SU-DHL-6 (cell line): ENCODE results near the gene TBATA.

Source experiments
- H2AFZ ChIP-seq: fragments of 200-600 bp; sonication (generic); 2 replicates; pipeline ENCODE4 v1.6.1; 2014; ENCODE audit warnings: low read depth, mild to moderate bottlenecking, moderate library complexity, mixed read lengths, antibody characterized with exemption, low read length; ENCODE audit not compliant: severe bottlenecking
- H3F3A ChIP-seq: fragments of 200-600 bp; shearing (Covaris generic); 2 replicates; pipeline ENCODE4 v1.6.0; 2016; ENCODE audit warnings: antibody characterized with exemption, mild to moderate bottlenecking; ENCODE audit not compliant: insufficient read depth
- H3K27ac ChIP-seq: fragments of 200-600 bp; sonication (generic); 2 replicates; pipeline ENCODE4 v1.5.1; 2016; ENCODE audit warnings: low read depth, mild to moderate bottlenecking, low read length, moderate library complexity, mixed read lengths
- H3K27me3 ChIP-seq: fragments of 200-600 bp; sonication (generic), shearing (Covaris generic); 2 replicates; pipeline ENCODE4 v1.6.0; 2014; ENCODE audit warnings: mild to moderate bottlenecking, low read length
- H3K36me3 ChIP-seq: fragments of 200-600 bp; sonication (generic); 2 replicates; pipeline ENCODE4 v1.6.1; 2014; ENCODE audit warnings: mild to moderate bottlenecking, low read length, mixed read lengths
- H3K4me2 ChIP-seq: fragments of 300-600, 200-600 bp; shearing (Covaris generic), sonication (generic); 2 replicates; pipeline ENCODE4 v1.6.0; 2014; ENCODE audit warnings: low read length, low read depth, mild to moderate bottlenecking; ENCODE audit not compliant: poor library complexity, severe bottlenecking
- H3K4me3 ChIP-seq: fragments of 200-600 bp; sonication (generic); 2 replicates; pipeline ENCODE4 v1.5.1; 2014; ENCODE audit warnings: antibody characterized with exemption, low read length, mild to moderate bottlenecking, mixed read lengths; ENCODE audit not compliant: insufficient read depth, poor library complexity, severe bottlenecking
- H3K79me2 ChIP-seq: fragments of 200-600 bp; sonication (generic); 2 replicates; pipeline ENCODE4 v1.6.1; 2014; ENCODE audit warnings: mild to moderate bottlenecking, low read length, moderate library complexity; ENCODE audit not compliant: insufficient read depth
- H3K9ac ChIP-seq: fragments of 200-600 bp; sonication (generic); 2 replicates; pipeline ENCODE4 v1.7.0; 2014; ENCODE audit warnings: mild to moderate bottlenecking, low read length
- H3K9me2 ChIP-seq: fragments of 200-600 bp; sonication (generic); replicated peaks from 2 replicates; pipeline ENCODE4 v1.6.1; 2014; ENCODE audit warnings: low read length; ENCODE audit not compliant: insufficient read depth
- H3K9me3 ChIP-seq: fragments of 200-600 bp; sonication (generic); 2 replicates; pipeline ENCODE4 v1.6.1; 2014; ENCODE audit warnings: low read length, mixed read lengths; ENCODE audit not compliant: insufficient read depth
- H4K20me1 ChIP-seq: fragments of 200-600 bp; sonication (generic); 2 replicates; pipeline ENCODE4 v1.6.1; 2014; ENCODE audit warnings: low read depth, mild to moderate bottlenecking, antibody characterized with exemption, low read length, moderate library complexity, mixed read lengths
- CTCF ChIP-seq: fragments of 200-600 bp; sonication (generic); IDR thresholded peaks from one replicate; pipeline ENCODE4 v1.5.1; 2017; ENCODE audit warnings: antibody characterized with exemption, mild to moderate bottlenecking, low read length, moderate library complexity; ENCODE audit not compliant: insufficient read depth, poor library complexity, severe bottlenecking
- EZH2phosphoT487 ChIP-seq: fragments of 200-600 bp; sonication (generic), shearing (Covaris generic); conservative IDR thresholded peaks from 2 replicates; pipeline ENCODE4 v1.6.1; 2018; ENCODE audit warnings: mild to moderate bottlenecking, antibody characterized with exemption, low read length, moderate library complexity, mixed read lengths

Gene TBATA

GRCh38 chr10:70801854-70802253, 16.7 kb upstream of the TBATA start:
- TF ChIP-seq EZH2phosphoT487 (no peak), CTCF (no peak)
- no peak overlapping the region for H3K27ac ChIP-seq
- no peaks in the 10 kb centered on the region for H3K9me2 ChIP-seq
- no peaks in the 10 kb centered on the region for H4K20me1 ChIP-seq
- no peaks in the 10 kb centered on the region for H3K36me3 ChIP-seq
- no peaks in the 10 kb centered on the region for H3F3A ChIP-seq
- no peaks in the 10 kb centered on the region for H3K79me2 ChIP-seq
- no peak overlapping the region for H3K9ac ChIP-seq
- no peak overlapping the region for H3K4me3 ChIP-seq
- no peak overlapping the region for H2AFZ ChIP-seq
- no peak overlapping the region for H3K4me2 ChIP-seq
- no peaks in the 10 kb centered on the region for H3K9me3 ChIP-seq
- no peaks in the 10 kb centered on the region for H3K27me3 ChIP-seq

DNA sequence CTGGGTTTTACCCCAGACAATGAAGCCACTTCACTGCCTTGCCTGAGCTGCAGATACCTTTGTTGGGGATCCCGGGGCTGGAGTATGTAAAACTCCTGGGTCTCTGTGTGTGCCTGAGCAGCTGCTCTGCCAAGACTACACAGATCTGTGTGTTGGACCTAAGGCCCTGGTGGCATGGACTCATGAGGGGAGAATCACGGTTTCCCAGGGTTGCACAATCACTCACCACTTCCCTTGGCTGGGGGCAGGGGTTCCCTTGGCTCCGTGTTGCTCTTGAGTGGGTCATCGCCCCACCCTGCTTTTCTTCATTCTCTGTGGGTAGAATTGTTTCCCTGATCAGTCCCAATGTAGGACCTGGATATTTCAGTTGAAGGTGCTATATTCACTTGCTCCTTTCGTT, 13.9 kb upstream of the TBATA start:
- H3K9ac ChIP-seq, result no peak overlapping the region
- H3K4me3 ChIP-seq, result no peak overlapping the region
- H4K20me1 ChIP-seq, result no peaks in the 10 kb centered on the region
- H3K4me2 ChIP-seq, result no peak overlapping the region
- TF ChIP-seq CTCF, result no peak
- TF ChIP-seq EZH2phosphoT487, result no peak
- H2AFZ ChIP-seq, result no peak overlapping the region
- no peaks in the 10 kb centered on the region for H3K27me3 ChIP-seq
- H3K9me3 ChIP-seq, result no peaks in the 10 kb centered on the region
- no peaks in the 10 kb centered on the region for H3K36me3 ChIP-seq
- no peaks in the 10 kb centered on the region for H3K9me2 ChIP-seq
- no peak overlapping the region for H3K27ac ChIP-seq
- H3F3A ChIP-seq, result no peaks in the 10 kb centered on the region
- no peaks in the 10 kb centered on the region for H3K79me2 ChIP-seq

DNA sequence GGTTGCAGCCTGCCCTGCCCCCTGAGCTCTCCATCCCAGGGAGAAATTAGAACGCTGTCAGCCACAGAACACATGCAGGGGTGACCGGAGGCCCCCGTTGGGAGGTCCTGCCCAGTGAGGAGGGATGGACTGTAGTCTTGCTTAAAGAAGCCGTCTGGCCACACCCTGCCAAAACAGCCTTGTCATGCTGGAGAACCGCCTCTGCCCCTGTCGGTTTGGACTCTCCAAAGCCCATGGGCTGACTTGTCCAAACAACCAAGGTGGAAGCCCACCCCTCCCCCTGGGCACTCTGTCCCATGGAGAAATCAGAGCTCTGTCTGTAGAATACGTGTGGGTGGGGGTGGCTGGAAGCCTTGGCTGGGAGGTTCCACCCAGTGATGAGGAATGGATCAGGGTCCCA, 12.7 kb upstream of the TBATA start:
- Histone ChIP-seq H3K36me3 (no peaks in the 10 kb centered on the region), H3K4me3 (no peak overlapping the region), H3K9ac (no peak overlapping the region), H3K9me2 (no peaks in the 10 kb centered on the region), H4K20me1 (no peaks in the 10 kb centered on the region), H3F3A (no peaks in the 10 kb centered on the region), H3K4me2 (no peak overlapping the region), H3K27ac (no peak overlapping the region), H3K27me3 (no peaks in the 10 kb centered on the region), H3K9me3 (no peaks in the 10 kb centered on the region), H2AFZ (no peak overlapping the region), H3K79me2 (no peaks in the 10 kb centered on the region)
- TF ChIP-seq EZH2phosphoT487, result no peak
- TF ChIP-seq CTCF, result no peak

DNA sequence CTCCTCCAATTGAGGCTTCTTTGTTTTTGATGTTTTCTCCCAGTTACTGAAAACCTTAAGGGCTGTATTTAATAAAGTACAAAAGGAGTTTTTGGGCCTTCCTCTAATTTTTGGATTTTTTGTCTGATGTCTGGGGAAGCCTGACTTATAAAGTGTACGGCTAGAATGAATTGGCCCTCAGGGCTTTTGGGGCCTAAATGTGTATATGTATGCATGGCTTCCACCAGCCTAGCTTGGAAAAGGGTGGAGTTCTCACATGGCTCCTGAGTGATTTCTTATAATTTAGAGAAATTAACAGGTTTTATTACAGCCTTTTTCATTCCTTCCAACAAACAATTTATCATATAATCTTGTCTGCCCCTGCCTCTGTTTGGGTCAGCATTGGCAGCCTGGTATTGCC, 10.4 kb upstream of the TBATA start:
- H3K9me2 ChIP-seq, result no peaks in the 10 kb centered on the region

More for the DNA sequence above, 10.4 kb upstream of the TBATA start:
- H3K4me2 ChIP-seq, result no peak overlapping the region
- no peak overlapping the region for H3K9ac ChIP-seq
- no peak overlapping the region for H3K27ac ChIP-seq
- no peak overlapping the region for H2AFZ ChIP-seq
- no peaks in the 10 kb centered on the region for H4K20me1 ChIP-seq
- no peaks in the 10 kb centered on the region for H3K27me3 ChIP-seq
- TF ChIP-seq EZH2phosphoT487 (no peak), CTCF (no peak)
- no peaks in the 10 kb centered on the region for H3K79me2 ChIP-seq
- no peaks in the 10 kb centered on the region for H3K36me3 ChIP-seq
- H3F3A ChIP-seq, result no peaks in the 10 kb centered on the region
- no peak overlapping the region for H3K4me3 ChIP-seq
- H3K9me3 ChIP-seq, result no peaks in the 10 kb centered on the region
